Endodermal cell (in vitro differentiated cells): ENCODE results near the gene RNF125. TPM values are rescaled to one million over a fixed set of nuclear protein-coding genes. Genes with fewer than 3 reads are reported as not detected.
A peak's percentile ranks its signal among the peaks of the same experiment; 100 is the strongest.

Source experiments
- DNase-seq: peaks from one replicate; pipeline ENCODE4 v3.0.0-alpha.2; 2017
- H3K27ac ChIP-seq: 2 replicates; pipeline ENCODE4 v1.5.1; 2013; ENCODE audit warnings: mild to moderate bottlenecking, low read depth, low read length, moderate library complexity
- H3K27me3 ChIP-seq: 2 replicates; pipeline ENCODE4 v1.6.1; 2013; ENCODE audit warnings: mild to moderate bottlenecking, low read length, moderate library complexity; ENCODE audit not compliant: insufficient read depth, control insufficient read depth, poor library complexity, severe bottlenecking
- H3K36me3 ChIP-seq: 2 replicates; pipeline ENCODE4 v1.7.0; 2013; ENCODE audit warnings: mild to moderate bottlenecking, low read length, moderate library complexity; ENCODE audit not compliant: control insufficient read depth, insufficient read depth
- H3K4me1 ChIP-seq: one replicate; pipeline ENCODE4 v1.7.0; 2013; ENCODE audit warnings: low read length; ENCODE audit not compliant: control insufficient read depth, insufficient read depth
- H3K4me3 ChIP-seq: 2 replicates; pipeline ENCODE4 v1.5.1; 2013; ENCODE audit warnings: mild to moderate bottlenecking, low read length, moderate library complexity
- H3K9ac ChIP-seq: 2 replicates; pipeline ENCODE4 v1.6.1; 2013; ENCODE audit warnings: mild to moderate bottlenecking, low read length, moderate library complexity; ENCODE audit not compliant: poor library complexity, severe bottlenecking; ENCODE audit errors: extremely low read depth
- H3K9me3 ChIP-seq: 2 replicates; pipeline ENCODE4 v1.6.1; 2013; ENCODE audit warnings: mild to moderate bottlenecking, low read length, moderate library complexity; ENCODE audit not compliant: control insufficient read depth
- H3K27ac Mint-ChIP-seq: 2 replicates; pipeline ENCODE4 v1.8.0; 2020; ENCODE audit warnings: mixed read lengths
- H3K27me3 Mint-ChIP-seq: 2 replicates; pipeline ENCODE4 v1.8.0; 2021; ENCODE audit warnings: mild to moderate bottlenecking, mixed read lengths; ENCODE audit not compliant: insufficient read depth
- H3K36me3 Mint-ChIP-seq: 2 replicates; pipeline ENCODE4 v1.8.0; 2020; ENCODE audit warnings: low read depth, mixed read lengths
- H3K4me1 Mint-ChIP-seq: 2 replicates; pipeline ENCODE4 v1.8.0; 2020; ENCODE audit warnings: mixed read lengths
- H3K4me3 Mint-ChIP-seq: 2 replicates; pipeline ENCODE4 v1.8.0; 2020; ENCODE audit warnings: mild to moderate bottlenecking, moderate library complexity, mixed read lengths
- H3K9me3 Mint-ChIP-seq: 2 replicates; pipeline ENCODE4 v1.8.0; 2020; ENCODE audit warnings: mild to moderate bottlenecking, mixed read lengths
- WGBS, 2 experiments: methylation state at CpG; one replicate each; pipeline versions ENCODE4 v1.1.5 to v1.1.7; 2013; ENCODE audit warnings: missing lambda C conversion rate in 2 of 2, mixed read lengths in 1 of 2; ENCODE audit not compliant: insufficient coverage in 1 of 2, insufficient read length in 1 of 2; 5-methylcytosine and 5-hydroxymethylcytosine counted together
- total RNA-seq, 2 donors: library from RNA; stranded (reverse); fragmentation: NEBNext Ultra II Directional in 1 of 2; extraction: Animal tissue kit (Norgen Biotek cat#: 25700) in 1 of 2; gene quantifications; 2 replicates in 1 of 2; 3 replicates in 1 of 2; pipeline ENCODE4 v1.2.1, GENCODE V29; 2021
- TF ChIP-seq, protein P1 (sequence below): fragments of 200-600 bp; sonication (generic); conservative IDR thresholded peaks from 2 replicates; pipeline ENCODE4 v1.5.0; 2021; ENCODE audit warnings: antibody characterized with exemption, mild to moderate bottlenecking

RNF125 gene
- total RNA-seq, 2 donors from 2014 or later = 19.3 to 29.3 TPM

- Mint-ChIP-seq H3K9me3 (no peaks in the 10 kb centered on the region), H3K4me1 (peaks cover 14% of the 10 kb centered on the region), H3K27ac (no peak overlapping the region), H3K36me3 (peaks cover 52% of the 10 kb centered on the region), H3K27me3 (no peaks in the 10 kb centered on the region), H3K4me3 (no peak overlapping the region)
- Histone ChIP-seq H3K27me3 (no peaks in the 10 kb centered on the region), H3K36me3 (peaks cover 80% of the 10 kb centered on the region), H3K4me3 (no peak overlapping the region), H3K9ac (no peak overlapping the region), H3K9me3 (peaks cover 4% of the 10 kb centered on the region), H3K4me1 (no peaks in the 10 kb centered on the region), H3K27ac (no peak overlapping the region)
- peak; percentile 76 for DNase-seq
- 64 to 80% methylated on average over 1 to 7 of the region's 7 CpGs for WGBS, 2 experiments
- TF ChIP-seq, protein P1, sequence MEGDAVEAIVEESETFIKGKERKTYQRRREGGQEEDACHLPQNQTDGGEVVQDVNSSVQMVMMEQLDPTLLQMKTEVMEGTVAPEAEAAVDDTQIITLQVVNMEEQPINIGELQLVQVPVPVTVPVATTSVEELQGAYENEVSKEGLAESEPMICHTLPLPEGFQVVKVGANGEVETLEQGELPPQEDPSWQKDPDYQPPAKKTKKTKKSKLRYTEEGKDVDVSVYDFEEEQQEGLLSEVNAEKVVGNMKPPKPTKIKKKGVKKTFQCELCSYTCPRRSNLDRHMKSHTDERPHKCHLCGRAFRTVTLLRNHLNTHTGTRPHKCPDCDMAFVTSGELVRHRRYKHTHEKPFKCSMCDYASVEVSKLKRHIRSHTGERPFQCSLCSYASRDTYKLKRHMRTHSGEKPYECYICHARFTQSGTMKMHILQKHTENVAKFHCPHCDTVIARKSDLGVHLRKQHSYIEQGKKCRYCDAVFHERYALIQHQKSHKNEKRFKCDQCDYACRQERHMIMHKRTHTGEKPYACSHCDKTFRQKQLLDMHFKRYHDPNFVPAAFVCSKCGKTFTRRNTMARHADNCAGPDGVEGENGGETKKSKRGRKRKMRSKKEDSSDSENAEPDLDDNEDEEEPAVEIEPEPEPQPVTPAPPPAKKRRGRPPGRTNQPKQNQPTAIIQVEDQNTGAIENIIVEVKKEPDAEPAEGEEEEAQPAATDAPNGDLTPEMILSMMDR = no peak
These were observed 39.1 kb downstream of the RNF125 start for GRCh38 chr18:32057624-32058165.

GRCh38 chr18:32060026-32060425 lies 41.4 kb downstream of the RNF125 start:
- Histone ChIP-seq H3K9me3 (peaks cover 4% of the 10 kb centered on the region), H3K4me3 (no peak overlapping the region), H3K27me3 (no peaks in the 10 kb centered on the region), H3K36me3 (peaks cover 76% of the 10 kb centered on the region), H3K27ac (no peak overlapping the region), H3K4me1 (no peaks in the 10 kb centered on the region), H3K9ac (no peak overlapping the region)
- TF ChIP-seq, protein P1 = no peak
- 96% methylated on average over 2 of the region's 2 CpGs; no CpG with 5 or more reads in 1 of the 2 experiments for WGBS, 2 experiments
- Mint-ChIP-seq H3K4me1 (peaks cover 14% of the 10 kb centered on the region), H3K9me3 (no peaks in the 10 kb centered on the region), H3K27ac (no peak overlapping the region), H3K27me3 (no peaks in the 10 kb centered on the region), H3K4me3 (no peak overlapping the region), H3K36me3 (peaks cover 49% of the 10 kb centered on the region)
- no peak for DNase-seq

- Mint-ChIP-seq H3K4me3 (no peak overlapping the region), H3K36me3 (peaks cover 57% of the 10 kb centered on the region), H3K4me1 (no peaks in the 10 kb centered on the region), H3K27me3 (no peaks in the 10 kb centered on the region), H3K9me3 (no peaks in the 10 kb centered on the region), H3K27ac (no peak overlapping the region)
- Histone ChIP-seq H3K27ac (no peak overlapping the region), H3K27me3 (no peaks in the 10 kb centered on the region), H3K36me3 (peaks cover 89% of the 10 kb centered on the region), H3K4me1 (no peaks in the 10 kb centered on the region), H3K9ac (no peak overlapping the region), H3K4me3 (no peak overlapping the region), H3K9me3 (no peaks in the 10 kb centered on the region)
- 92 to 100% methylated on average over 2 to 3 of the region's 3 CpGs for WGBS, 2 experiments
- TF ChIP-seq, protein P1 = no peak
- DNase-seq = no peak
These were observed 48.9 kb downstream of the RNF125 start for GRCh38 chr18:32067375-32068167.
